Lung (tissue), 16 donors: Measurements from ENCODE around the gene SELENOP. TPM values are rescaled to one million over a fixed set of nuclear protein-coding genes. Genes with fewer than 3 reads are reported as not detected.

Experiments used
- ATAC-seq: fragments of 200-7000 bp; cut with Tn5 transposase; one replicate; pipeline ENCODE4 v1.9.1; 2020; ENCODE audit warnings: moderate number of reproducible peaks; ENCODE audit not compliant: insufficient read depth, low FRiP score
- DNase-seq, 3 donors: peaks; one replicate each; pipeline ENCODE4 v3.0.0-alpha.2; 2013 to 2017
- H3K27ac ChIP-seq, 2 donors: one replicate each; pipeline ENCODE4 v1.5.1; 2013; ENCODE audit warnings: mild to moderate bottlenecking in 2 of 2, moderate library complexity in 2 of 2, control low read depth in 1 of 2, inconsistent platforms in 1 of 2, low read depth in 1 of 2, low read length in 1 of 2
- H3K27me3 ChIP-seq, 3 donors: one replicate each; pipeline ENCODE4 v1.5.1; 2013; ENCODE audit warnings: low read length in 2 of 3; ENCODE audit not compliant: control insufficient read depth in 3 of 3, insufficient read depth in 3 of 3
- H3K36me3 ChIP-seq, 4 donors: one replicate each; pipeline ENCODE4 v1.5.1; 2013; ENCODE audit warnings: low read length in 4 of 4, mild to moderate bottlenecking in 1 of 4, moderate library complexity in 1 of 4; ENCODE audit not compliant: control insufficient read depth in 4 of 4, insufficient read depth in 4 of 4
- H3K4me1 ChIP-seq, 5 donors: one replicate each; pipeline ENCODE4 v1.5.1; 2013; ENCODE audit warnings: low read length in 5 of 5, mild to moderate bottlenecking in 2 of 5, moderate library complexity in 1 of 5; ENCODE audit not compliant: control insufficient read depth in 5 of 5, insufficient read depth in 5 of 5
- H3K4me3 ChIP-seq: one replicate; pipeline ENCODE4 v1.5.1; 2013; ENCODE audit warnings: mild to moderate bottlenecking, control low read depth, moderate library complexity
- H3K9ac ChIP-seq, 2 donors: one replicate each; pipeline ENCODE4 v1.5.1; 2013; ENCODE audit warnings: low read length in 2 of 2, control low read depth in 1 of 2; ENCODE audit not compliant: insufficient read depth in 1 of 2
- H3K9me3 ChIP-seq, 4 donors: one replicate each; pipeline ENCODE4 v1.5.1; 2013; ENCODE audit warnings: low read length in 3 of 4, mild to moderate bottlenecking in 1 of 4, moderate library complexity in 1 of 4; ENCODE audit not compliant: control insufficient read depth in 4 of 4, insufficient read depth in 3 of 4
- WGBS, 2 donors: extraction: QIAGEN DNeasy Blood & Tissue Kit; methylation state at CpG; one replicate each; pipeline ENCODE4 v1.1.7; 2013; 5-methylcytosine and 5-hydroxymethylcytosine counted together
- long read RNA-seq, 5 donors: transcript quantifications; one replicate each; lab custom pipeline, GENCODE V29; 2026
- polyA plus RNA-seq, 2 donors: library from polyadenylated mRNA; stranded (reverse); fragments of 200-250 nt; gene quantifications; one replicate each; pipeline ENCODE4 v1.2.1, GENCODE V29; 2013
- total RNA-seq, 2 donors: library from RNA; depleted of rRNA in 1 of 2; stranded (reverse); fragments of >200 nt in 1 of 2; gene quantifications; one replicate each; pipeline ENCODE4 v1.2.1, GENCODE V29; 2014 to 2021
- TF ChIP-seq, protein P1 (sequence below): IDR thresholded peaks from 2 replicates; pipeline ENCODE4 v1.5.1; 2012; ENCODE audit warnings: mild to moderate bottlenecking; ENCODE audit errors: control extremely low read depth, extremely low read depth
- donor health status: control.
- donor health status: control.
- donor health status: Bipolar disorder and iron deficiency.
- donor health status: healthy.
- donor health status: DM: yes; HTN: yes; CAD: no.

SELENOP gene, protein sequence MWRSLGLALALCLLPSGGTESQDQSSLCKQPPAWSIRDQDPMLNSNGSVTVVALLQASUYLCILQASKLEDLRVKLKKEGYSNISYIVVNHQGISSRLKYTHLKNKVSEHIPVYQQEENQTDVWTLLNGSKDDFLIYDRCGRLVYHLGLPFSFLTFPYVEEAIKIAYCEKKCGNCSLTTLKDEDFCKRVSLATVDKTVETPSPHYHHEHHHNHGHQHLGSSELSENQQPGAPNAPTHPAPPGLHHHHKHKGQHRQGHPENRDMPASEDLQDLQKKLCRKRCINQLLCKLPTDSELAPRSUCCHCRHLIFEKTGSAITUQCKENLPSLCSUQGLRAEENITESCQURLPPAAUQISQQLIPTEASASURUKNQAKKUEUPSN
- 100 to 1,000 TPM; 439 to 756 TPM for total RNA-seq
- 100 to 1,000 TPM; 211 to 231 TPM for polyA plus RNA-seq
- long read RNA-seq, donor 1, transcript SELENOP-214 (5 exons, 2,243 nt): major isoform, 283 of 357 reads
- long read RNA-seq, donor 1, transcript SELENOP-205 (2 exons, 606 nt): minor isoform, 6 of 357 reads
- long read RNA-seq, donor 1, transcript SELENOP-213 (3 exons, 653 nt): minor isoform, 5 of 357 reads
- long read RNA-seq, donor 1, transcript SELENOP-202 (3 exons, 799 nt): minor isoform, 21 of 357 reads
- long read RNA-seq, donor 1, partial matches to known transcripts: 27 of 357 reads
- long read RNA-seq, donor 1, other reads (novel, unspliced or antisense): 11 of 357 reads
- long read RNA-seq, donor 2, transcript SELENOP-202 (3 exons, 799 nt): minor isoform, 9 of 131 reads
- long read RNA-seq, donor 2, transcript SELENOP-214 (5 exons, 2,243 nt): major isoform, 100 of 131 reads
- long read RNA-seq, donor 2, partial matches to known transcripts: 12 of 131 reads
- long read RNA-seq, donor 2, other reads (novel, unspliced or antisense): 5 of 131 reads
- long read RNA-seq, donor 3, transcript SELENOP-202 (3 exons, 799 nt): minor isoform, 18 of 186 reads
- long read RNA-seq, donor 3, transcript SELENOP-214 (5 exons, 2,243 nt): major isoform, 142 of 186 reads
- long read RNA-seq, donor 3, partial matches to known transcripts: 22 of 186 reads
- long read RNA-seq, donor 3, other reads (novel, unspliced or antisense): 0 of 186 reads
- long read RNA-seq, donor 4, transcript SELENOP-213 (3 exons, 653 nt): minor isoform, 11 of 114 reads
- long read RNA-seq, donor 4, transcript SELENOP-205 (2 exons, 606 nt): minor isoform, 5 of 114 reads
- long read RNA-seq, donor 4, transcript SELENOP-214 (5 exons, 2,243 nt): major isoform, 68 of 114 reads
- long read RNA-seq, donor 4, transcript SELENOP-202 (3 exons, 799 nt): minor isoform, 12 of 114 reads
- long read RNA-seq, donor 4, partial matches to known transcripts: 17 of 114 reads
- long read RNA-seq, donor 4, other reads (novel, unspliced or antisense): 0 of 114 reads
- long read RNA-seq, donor 5, full-length matches to known transcripts: 279 of 332 reads
- long read RNA-seq, donor 5, partial matches to known transcripts: 38 of 332 reads
- long read RNA-seq, donor 5, other reads (novel, unspliced or antisense): 15 of 332 reads

DNA sequence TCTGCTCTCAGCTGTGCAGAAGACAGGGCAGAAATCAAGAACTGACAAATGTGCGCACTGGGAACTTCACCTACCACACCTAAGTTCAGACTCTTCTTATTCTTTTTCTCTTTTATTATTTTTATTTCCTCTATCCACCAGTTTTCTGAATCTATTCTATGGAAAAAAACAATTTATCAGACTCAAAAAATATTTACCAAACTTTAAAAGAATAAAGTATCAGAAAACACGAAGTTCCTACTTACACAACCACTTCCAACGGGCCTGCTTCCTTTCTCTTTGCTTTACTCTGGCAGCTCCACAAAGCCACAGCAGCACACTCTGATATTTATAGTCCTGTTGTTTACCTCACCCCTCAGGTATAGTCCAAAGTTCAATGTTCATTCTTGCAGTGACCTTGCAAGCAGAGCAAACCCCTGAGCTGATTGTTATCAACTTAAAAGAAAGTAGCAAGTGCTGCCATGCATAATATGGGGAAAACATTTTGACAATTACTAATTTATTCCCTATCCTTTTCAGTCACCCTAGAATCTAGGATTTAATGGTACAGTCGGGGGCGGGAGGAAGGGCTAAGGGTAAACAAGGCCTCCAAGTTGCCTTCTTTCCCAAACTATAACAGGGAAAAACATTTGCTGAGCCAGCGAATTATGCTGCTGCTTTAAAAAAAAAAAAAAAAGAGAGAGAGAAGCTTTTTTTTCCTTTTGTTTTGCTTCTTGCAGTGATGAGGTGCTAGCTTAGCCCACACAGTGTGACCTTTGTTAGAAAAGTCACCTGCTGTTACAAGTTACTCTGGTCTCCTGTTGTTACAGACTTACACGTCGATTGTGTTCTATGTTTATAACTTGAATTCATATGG, at the start of gene SELENOP:
Gene SELENOP, minus strand, starts transcription at position 302 of the 856 bp plus-strand sequence. CDS start 3,539 bp downstream, outside the sequence.
- Histone ChIP-seq H3K9me3 (no peaks in the 10 kb centered on the region), H3K27ac (peak within 1 kb of the TSS; percentile 77 to 99), H3K27me3 (no peaks in the 10 kb centered on the region), H3K4me3 (peak within 1 kb of the TSS; percentile 57), H3K36me3 (peaks cover 0 to 13% (median 5%) of the 10 kb centered on the region in 4 donors), H3K9ac (peak within 1 kb of the TSS; percentile 30 to 99), H3K4me1 (peaks cover 0 to 26% (median 2%) of the 10 kb centered on the region in 5 donors)
- DNase-seq (peak; percentile 83 to 98 (median 97)), ATAC-seq (peak; percentile 90)
- TF ChIP-seq, protein P1, sequence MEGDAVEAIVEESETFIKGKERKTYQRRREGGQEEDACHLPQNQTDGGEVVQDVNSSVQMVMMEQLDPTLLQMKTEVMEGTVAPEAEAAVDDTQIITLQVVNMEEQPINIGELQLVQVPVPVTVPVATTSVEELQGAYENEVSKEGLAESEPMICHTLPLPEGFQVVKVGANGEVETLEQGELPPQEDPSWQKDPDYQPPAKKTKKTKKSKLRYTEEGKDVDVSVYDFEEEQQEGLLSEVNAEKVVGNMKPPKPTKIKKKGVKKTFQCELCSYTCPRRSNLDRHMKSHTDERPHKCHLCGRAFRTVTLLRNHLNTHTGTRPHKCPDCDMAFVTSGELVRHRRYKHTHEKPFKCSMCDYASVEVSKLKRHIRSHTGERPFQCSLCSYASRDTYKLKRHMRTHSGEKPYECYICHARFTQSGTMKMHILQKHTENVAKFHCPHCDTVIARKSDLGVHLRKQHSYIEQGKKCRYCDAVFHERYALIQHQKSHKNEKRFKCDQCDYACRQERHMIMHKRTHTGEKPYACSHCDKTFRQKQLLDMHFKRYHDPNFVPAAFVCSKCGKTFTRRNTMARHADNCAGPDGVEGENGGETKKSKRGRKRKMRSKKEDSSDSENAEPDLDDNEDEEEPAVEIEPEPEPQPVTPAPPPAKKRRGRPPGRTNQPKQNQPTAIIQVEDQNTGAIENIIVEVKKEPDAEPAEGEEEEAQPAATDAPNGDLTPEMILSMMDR: no peak
- WGBS, 2 donors: 15 to 16% methylated on average over 8 of the region's 8 CpGs

DNA sequence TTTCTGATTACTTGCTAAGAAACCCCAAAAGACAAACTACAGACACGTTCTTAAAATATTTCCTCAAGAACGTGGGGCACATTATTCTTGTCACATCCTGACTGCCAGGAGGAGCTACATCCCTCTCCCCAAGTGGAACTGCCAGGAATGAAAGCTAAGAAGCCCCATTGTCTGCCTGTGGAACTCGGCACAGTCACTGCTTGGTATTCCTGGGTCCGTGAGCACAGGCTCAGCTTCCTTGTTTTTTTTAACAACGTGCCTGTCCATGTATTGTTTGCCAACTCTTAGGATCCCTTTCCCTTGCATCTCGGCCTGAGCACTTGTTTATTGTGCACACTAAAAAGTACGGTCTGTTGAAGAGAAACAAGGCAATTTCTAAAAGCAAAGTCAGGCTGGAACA, 47.0 kb upstream of the SELENOP start:
- no peaks in the 10 kb centered on the region for H3K9me3 ChIP-seq
- no peaks in the 10 kb centered on the region for H3K36me3 ChIP-seq
- H3K4me3 ChIP-seq: no peak overlapping the region
- ATAC-seq (no peak), DNase-seq (peak in 2 of 3 donors; percentile 32 to 54)
- peak overlapping the region in 1 of 2 donors; percentile 32 for H3K27ac ChIP-seq
- peaks cover 0 to 29% (median 13%) of the 10 kb centered on the region in 5 donors for H3K4me1 ChIP-seq
- H3K9ac ChIP-seq: peak overlapping the region in 1 of 2 donors; percentile 56
- WGBS, 2 donors: 27 to 48% methylated on average over 7 of the region's 7 CpGs
- no peaks in the 10 kb centered on the region for H3K27me3 ChIP-seq
- TF ChIP-seq, protein P1: no peak
